ENCODE results near the gene SLC7A8.

The SLC7A8 gene

GRCh38 chr14:23128969-23129758, 54.3 kb downstream of the SLC7A8 start:
- no peak for DNase-seq

GRCh38 chr14:23127861-23128260, 55.6 kb downstream of the SLC7A8 start:
- DNase-seq: no peak

- no peak for DNase-seq
Measured at GRCh38 chr14:23126548-23127278, 56.7 kb downstream of the SLC7A8 start.

GRCh38 chr14:23125933-23126524, 57.4 kb downstream of the SLC7A8 start:
- DNase-seq: no peak

GRCh38 chr14:23125011-23125410, 58.4 kb downstream of the SLC7A8 start:
- DNase-seq: no peak

- DNase-seq: no peak
Measured at GRCh38 chr14:23124337-23124954, 59.0 kb downstream of the SLC7A8 start.

- no peak for DNase-seq
Measured at GRCh38 chr14:23123419-23123818, 60.0 kb downstream of the SLC7A8 start.

GRCh38 chr14:23122086-23122485, 61.4 kb downstream of the SLC7A8 start:
- DNase-seq: no peak

GRCh38 chr14:23121361-23121771, 62.1 kb downstream of the SLC7A8 start:
- DNase-seq: no peak

- peak; percentile 73 for DNase-seq
Measured at GRCh38 chr14:23120541-23121251, 62.8 kb downstream of the SLC7A8 start.

- DNase-seq: peak; percentile 30
Measured at GRCh38 chr14:23119363-23120327, 63.8 kb downstream of the SLC7A8 start.

GRCh38 chr14:23118506-23119362, 64.7 kb downstream of the SLC7A8 start, which contains the start of gene CEBPE:
TSS of gene CEBPE (minus strand) at chr14:23119255. CDS start at chr14:23119091, 164 bp downstream.
- no peak for DNase-seq

- DNase-seq: no peak
Measured at GRCh38 chr14:23117371-23118020, 66.0 kb downstream of the SLC7A8 start.

GRCh38 chr14:23115918-23116317, 67.5 kb downstream of the SLC7A8 start:
- no peak for DNase-seq

GRCh38 chr14:23115039-23115731, 68.3 kb downstream of the SLC7A8 start:
- DNase-seq: no peak

GRCh38 chr14:23114669-23115038, 68.8 kb downstream of the SLC7A8 start:
- no peak for DNase-seq

GRCh38 chr14:23114120-23114458, 69.4 kb downstream of the SLC7A8 start:
- no peak for DNase-seq

GRCh38 chr14:23113431-23114119, 69.9 kb downstream of the SLC7A8 start:
- no peak for DNase-seq
